Type B pancreatic cell (in vitro differentiated cells): Measurements from ENCODE around the gene BEX3. TPM values are rescaled to one million over a fixed set of nuclear protein-coding genes. Genes with fewer than 3 reads are reported as not detected.

ENCODE experiments used
- DNase-seq: peaks from one replicate; pipeline ENCODE4 v3.0.0; 2021; ENCODE audit warnings: mixed read lengths; ENCODE audit not compliant: unreplicated experiment; ENCODE audit errors: extremely low spot score
- H3K27ac Mint-ChIP-seq: 2 replicates; pipeline ENCODE4 v1.8.0; 2021; ENCODE audit warnings: mild to moderate bottlenecking, mixed read lengths
- H3K27me3 Mint-ChIP-seq: 2 replicates; pipeline ENCODE4 v1.8.0; 2021; ENCODE audit warnings: mixed read lengths
- H3K36me3 Mint-ChIP-seq: 2 replicates; pipeline ENCODE4 v1.8.0; 2021; ENCODE audit warnings: mixed read lengths
- H3K4me1 Mint-ChIP-seq: one replicate; pipeline ENCODE4 v1.8.0; 2021; ENCODE audit warnings: mixed read lengths; ENCODE audit not compliant: unreplicated experiment
- H3K4me3 Mint-ChIP-seq: 2 replicates; pipeline ENCODE4 v1.8.0; 2021; ENCODE audit warnings: mild to moderate bottlenecking, mixed read lengths
- H3K9me3 Mint-ChIP-seq: 2 replicates; pipeline ENCODE4 v1.8.0; 2021; ENCODE audit warnings: mixed read lengths
- CTCF ChIP-seq: fragments of 200-600 bp; sonication (generic); conservative IDR thresholded peaks from 2 replicates; pipeline ENCODE4 v1.5.0; 2021; ENCODE audit warnings: antibody characterized with exemption, mild to moderate bottlenecking
- long read RNA-seq: library from polyadenylated mRNA; unstranded; transcript quantifications from one replicate; pipeline ENCODE4 v2.0.0, GENCODE V29; 2020
- total RNA-seq: library from RNA; stranded (reverse); gene quantifications from 2 replicates; pipeline ENCODE4 v1.2.1, GENCODE V29; 2021; ENCODE audit warnings: low replicate concordance

The BEX3 gene
- total RNA-seq: 194 and 251 TPM in 2 replicates
- long read RNA-seq, transcript BEX3-204 (3 exons, 913 nt): minor isoform, 9 of 97 reads
- long read RNA-seq, transcript BEX3-201 (3 exons, 921 nt): major isoform, 77 of 97 reads
- long read RNA-seq, partial matches to known transcripts: 0 of 97 reads
- long read RNA-seq, other reads (novel, unspliced or antisense): 10 of 97 reads

DNA sequence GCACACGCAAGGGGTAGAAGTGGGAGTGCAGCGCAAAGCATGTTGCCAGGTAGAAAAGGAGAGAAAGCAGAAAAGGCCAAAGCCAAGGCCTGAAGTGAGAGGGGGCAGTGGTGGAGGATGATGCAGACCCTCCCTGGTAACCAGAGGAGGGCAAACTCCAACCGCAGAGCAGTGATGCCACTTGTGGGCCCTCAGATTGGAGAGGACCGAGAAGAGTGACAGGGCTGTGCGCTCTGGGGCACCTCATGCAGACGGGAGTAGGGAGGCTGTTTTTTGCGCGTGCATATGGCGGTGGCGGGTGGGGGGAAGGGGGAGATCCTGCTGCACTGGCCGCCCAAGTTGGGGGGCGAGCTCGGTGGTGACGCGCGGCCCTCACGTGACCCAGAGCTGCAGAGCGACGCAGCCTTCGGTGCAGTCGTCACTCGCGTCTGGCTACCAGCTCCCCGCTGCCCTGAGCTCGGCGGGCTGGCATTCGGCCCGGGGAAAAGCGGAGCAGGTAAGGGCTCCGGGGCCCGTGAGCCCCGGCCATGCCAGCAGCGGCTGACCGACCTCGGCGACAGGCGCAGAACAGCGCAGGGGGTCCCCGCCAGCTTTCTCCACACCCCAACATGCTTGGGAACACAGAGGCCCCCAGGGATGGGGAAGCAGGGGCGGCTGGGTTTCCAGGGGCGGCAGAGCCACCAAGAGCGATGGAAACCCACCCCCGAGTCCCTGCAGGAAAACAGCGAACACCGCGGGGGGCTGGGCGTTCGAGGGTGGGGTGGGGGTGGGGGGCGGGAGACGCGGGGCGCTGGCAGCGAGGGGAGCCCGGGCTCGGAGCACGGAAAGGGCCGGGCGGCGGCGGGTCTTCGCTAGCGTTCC, at the start of gene BEX3:
Gene BEX3, plus strand, starts transcription at position 421 of the 861 bp plus-strand sequence. CDS start 984 bp downstream, outside the sequence.
- no peaks in the 10 kb centered on the region for H3K4me1 Mint-ChIP-seq
- peak within 1 kb of the TSS; percentile 92 for H3K4me3 Mint-ChIP-seq
- H3K36me3 Mint-ChIP-seq: peaks cover 5% of the 10 kb centered on the region
- H3K9me3 Mint-ChIP-seq: no peaks in the 10 kb centered on the region
- H3K27ac Mint-ChIP-seq: peak within 1 kb of the TSS; percentile 91
- no peaks in the 10 kb centered on the region for H3K27me3 Mint-ChIP-seq
- no peak for TF ChIP-seq CTCF
- peak; percentile 80 for DNase-seq

DNA sequence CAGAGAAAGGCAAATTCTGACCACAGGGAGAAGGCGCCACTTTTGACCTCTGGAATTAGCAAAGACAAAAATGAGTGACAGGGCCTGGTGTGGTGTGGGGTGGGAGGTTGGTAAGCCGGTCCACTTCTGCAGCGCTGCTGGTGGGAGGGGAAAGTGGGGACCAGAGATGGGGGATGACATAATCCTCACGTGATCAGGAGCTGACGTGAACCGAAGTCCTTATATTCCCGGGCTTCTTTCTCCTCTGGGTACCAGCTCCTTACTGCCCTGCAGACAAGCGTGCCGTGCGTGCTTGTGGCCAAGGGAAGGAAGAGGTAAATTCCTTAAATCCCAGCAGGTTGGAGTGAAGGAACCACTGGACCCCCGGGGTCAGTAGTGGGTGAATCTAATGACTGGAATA, 46.3 kb upstream of the BEX3 start, which contains the start of gene TCEAL7:
Gene TCEAL7, plus strand, starts transcription at position 249 of the 400 bp plus-strand sequence. CDS start 1,165 bp downstream, outside the sequence.
- H3K27ac Mint-ChIP-seq: peak within 1 kb of the TSS; percentile 71
- peaks cover 6% of the 10 kb centered on the region for H3K27me3 Mint-ChIP-seq
- TF ChIP-seq CTCF: no peak
- no peaks in the 10 kb centered on the region for H3K36me3 Mint-ChIP-seq
- peak within 1 kb of the TSS; percentile 84 for H3K4me3 Mint-ChIP-seq
- no peak for DNase-seq
- H3K9me3 Mint-ChIP-seq: no peaks in the 10 kb centered on the region
- H3K4me1 Mint-ChIP-seq: peaks cover 3% of the 10 kb centered on the region

DNA sequence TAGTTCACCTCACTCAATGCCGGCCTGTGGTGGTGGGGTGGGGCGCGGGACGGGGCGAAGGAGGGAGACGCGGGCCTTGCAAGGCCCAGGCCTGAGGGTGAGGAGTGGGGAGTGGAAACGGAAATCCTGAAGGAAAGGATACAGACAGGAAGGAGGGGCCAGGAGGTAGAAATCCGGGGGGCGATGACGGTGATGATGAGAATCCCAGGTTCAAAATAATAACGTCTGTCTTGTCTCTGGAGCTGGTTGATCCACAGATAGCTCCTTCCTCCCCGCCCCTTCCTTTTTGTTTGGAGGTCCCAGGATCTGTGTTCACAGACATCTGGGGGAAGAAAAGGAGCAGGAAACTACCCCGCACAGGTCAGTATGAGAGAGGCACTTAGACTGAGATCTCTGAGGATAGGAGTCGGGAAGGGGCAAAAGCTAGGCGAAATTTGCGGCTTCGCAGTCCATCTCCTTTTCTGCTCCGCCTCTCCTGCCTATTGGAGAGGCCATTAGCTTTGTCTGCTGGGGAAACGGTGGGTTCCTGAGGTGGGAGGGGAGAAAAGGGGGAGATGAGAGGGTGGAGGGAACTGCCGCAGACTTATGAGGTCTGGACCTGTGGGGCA, 45.6 kb upstream of the BEX3 start:
- DNase-seq: no peak
- no peaks in the 10 kb centered on the region for H3K9me3 Mint-ChIP-seq
- H3K27me3 Mint-ChIP-seq: peaks cover 6% of the 10 kb centered on the region
- H3K36me3 Mint-ChIP-seq: no peaks in the 10 kb centered on the region
- H3K4me1 Mint-ChIP-seq: peaks cover 3% of the 10 kb centered on the region
- H3K4me3 Mint-ChIP-seq: peak overlapping the region; percentile 84
- no peak for TF ChIP-seq CTCF
- peak overlapping the region; percentile 44 for H3K27ac Mint-ChIP-seq

DNA sequence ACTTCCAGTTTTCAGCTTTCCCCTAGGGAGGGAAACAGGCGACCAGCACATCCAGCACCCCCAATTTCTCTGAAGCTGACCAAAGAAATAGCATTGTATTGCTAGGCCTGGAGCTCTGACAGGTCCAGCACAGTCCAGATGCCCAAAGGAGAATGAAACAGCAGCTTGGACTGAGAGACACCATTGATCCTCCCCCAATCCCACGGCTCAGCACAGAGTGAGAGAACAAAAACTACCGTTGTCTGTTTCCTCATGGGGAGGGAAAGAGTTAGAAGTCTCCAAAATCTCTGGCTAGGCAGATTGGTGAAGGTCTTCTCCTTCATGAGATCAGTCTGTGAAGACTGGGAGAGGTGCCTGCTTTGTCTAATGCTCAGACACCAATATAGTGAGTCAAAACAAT, 37.7 kb upstream of the BEX3 start:
- no peaks in the 10 kb centered on the region for H3K4me1 Mint-ChIP-seq
- no peak for TF ChIP-seq CTCF

GRCh38 chrX:103343105-103343504, 33.2 kb upstream of the BEX3 start:
- TF ChIP-seq CTCF: peak; percentile 80
- Mint-ChIP-seq H3K27me3 (peaks cover 3% of the 10 kb centered on the region), H3K4me3 (no peak overlapping the region), H3K36me3 (no peaks in the 10 kb centered on the region), H3K27ac (no peak overlapping the region), H3K9me3 (no peaks in the 10 kb centered on the region), H3K4me1 (no peaks in the 10 kb centered on the region)
- DNase-seq: no peak

More for the DNA sequence above, 37.7 kb upstream of the BEX3 start:
- H3K36me3 Mint-ChIP-seq: no peaks in the 10 kb centered on the region
- H3K27ac Mint-ChIP-seq: no peak overlapping the region
- no peak overlapping the region for H3K4me3 Mint-ChIP-seq
- DNase-seq: no peak
- H3K9me3 Mint-ChIP-seq: no peaks in the 10 kb centered on the region
- no peaks in the 10 kb centered on the region for H3K27me3 Mint-ChIP-seq
